ENCODE results near the gene GPR82. TPM values are rescaled to one million over a fixed set of nuclear protein-coding genes. Genes with fewer than 3 reads are reported as not detected.

The GPR82 gene
- total RNA-seq, 1 experiment from 2014 or later = not detected

- Histone ChIP-seq H3K36me3 (ENCODE audit: control insufficient read depth in 1 of 2, insufficient read depth in 2 of 2, low read length in 2 of 2) (no peaks in the 10 kb centered on the region), H3K27ac (ENCODE audit: low read depth, low read length) (no peak overlapping the region), H4K20me1 (ENCODE audit: insufficient read depth) (no peaks in the 10 kb centered on the region), H3K27me3 (ENCODE audit: insufficient read depth, low read length) (no peaks in the 10 kb centered on the region), H3K4me3 (replicated peaks in 1 of 2; ENCODE audit: low read depth in 1 of 2, low read length in 2 of 2) (no peak overlapping the region), H3K4me2 (ENCODE audit: low read length) (no peak overlapping the region), H3K9ac (ENCODE audit: low read length) (no peak overlapping the region), H3K79me2 (ENCODE audit: insufficient read depth, low read length) (no peaks in the 10 kb centered on the region), H3K4me1 (ENCODE audit: control insufficient read depth in 1 of 2, insufficient read depth in 2 of 2, low read length in 2 of 2) (no peaks in the 10 kb centered on the region), H3K9me3 (ENCODE audit: control insufficient read depth in 1 of 2, insufficient read depth in 1 of 2, low read depth in 1 of 2, low read length in 2 of 2) (no peaks in the 10 kb centered on the region), H3K9me2 (ENCODE audit: insufficient read depth) (no peaks in the 10 kb centered on the region), H2AFZ (ENCODE audit: low read depth, low read length, poor library complexity, severe bottlenecking) (no peak overlapping the region)
- RAD21 ChIA-PET (ENCODE audit: low non-redundant PET in 1 of 2, low total read pairs in 2 of 2, uncharacterized antibody in 2 of 2, unreplicated experiment in 2 of 2) = no interaction called here
- no TSS peak for BruUV-seq (replicated peaks)
- no peak for TF ChIP-seq EZH2phosphoT487 (IDR thresholded peaks at IDR 0.05; ENCODE audit: borderline replicate concordance)
- no peak for TF ChIP-seq FOSL1 (IDR thresholded peaks at IDR 0.05; ENCODE audit: low read depth)
- TF ChIP-seq TCF7L2 (IDR thresholded peaks at IDR 0.05; ENCODE audit: borderline replicate concordance, extremely low read depth, insufficient read depth, insufficient read length) = no peak
- no peak for TF ChIP-seq MAX (IDR thresholded peaks at IDR 0.05)
- TF ChIP-seq EGR1 (IDR thresholded peaks at IDR 0.05; ENCODE audit: low read depth) = no peak
- no peak for TF ChIP-seq YY1 (IDR thresholded peaks at IDR 0.05; ENCODE audit: extremely low read depth, insufficient replicate concordance, low read depth, low read length)
- no peak for TF ChIP-seq ZNF274 (IDR thresholded peaks at IDR 0.05; ENCODE audit: low read depth, low read length)
- TF ChIP-seq EZH2 (IDR thresholded peaks at IDR 0.05) = no peak
- no peak for TF ChIP-seq CTCF (IDR thresholded peaks at IDR 0.05 in 2 of 3, conservative IDR thresholded peaks at IDR 0.05 in 1 of 3; ENCODE audit: borderline replicate concordance in 1 of 3, insufficient read depth in 1 of 3, low read depth in 2 of 3, low read length in 2 of 3)
- no peak for TF ChIP-seq ZFX (IDR thresholded peaks at IDR 0.05)
- no peak for TF ChIP-seq SP1 (IDR thresholded peaks at IDR 0.05; ENCODE audit: low read depth)
- TF ChIP-seq SIN3A (IDR thresholded peaks at IDR 0.05; ENCODE audit: low read depth) = no peak
- TF ChIP-seq ELF1 (IDR thresholded peaks at IDR 0.05; ENCODE audit: borderline replicate concordance, low read depth) = no peak
- no peak for TF ChIP-seq POLR2AphosphoS5 (IDR thresholded peaks at IDR 0.05; ENCODE audit: low read depth, low read length)
- no peak for TF ChIP-seq REST (IDR thresholded peaks at IDR 0.05; ENCODE audit: low read depth)
- TF ChIP-seq CEBPB (IDR thresholded peaks at IDR 0.05; ENCODE audit: low read depth) = no peak
- intact Hi-C loops (cut with micrococcal nuclease) = no loop called here
- CTCF ChIA-PET = no interaction called here
- POLR2A ChIA-PET = no interaction called here
- DNase-seq (ENCODE audit: low read depth, low spot score) (no peak), ATAC-seq (no peak)
Observed at GRCh38 chrX:41707218-41707617, 16.8 kb upstream of the GPR82 start.
